ENCODE data around the gene AGPAT2. TPM values are rescaled to one million over a fixed set of nuclear protein-coding genes. Genes with fewer than 3 reads are reported as not detected.

AGPAT2 gene
- total RNA-seq, 1 donor from 2014 or later, result 36.4 TPM

GRCh38 chr9:136661641-136662325 lies 25.5 kb downstream of the AGPAT2 start:
- Mint-ChIP-seq H3K27me3 (ENCODE audit: unreplicated experiment) (peaks cover 2% of the 10 kb centered on the region), H3K27ac (ENCODE audit: unreplicated experiment) (no peak overlapping the region), H3K9me3 (ENCODE audit: unreplicated experiment) (no peaks in the 10 kb centered on the region), H3K36me3 (ENCODE audit: unreplicated experiment) (no peaks in the 10 kb centered on the region), H3K4me1 (ENCODE audit: unreplicated experiment) (peaks cover 4% of the 10 kb centered on the region), H3K4me3 (ENCODE audit: unreplicated experiment) (no peak overlapping the region)
- no peak for DNase-seq (ENCODE audit: extremely low spot score, unreplicated experiment)
- no peak for TF ChIP-seq CTCF (IDR thresholded peaks at IDR 0.05)

GRCh38 chr9:136660971-136661550 lies 26.2 kb downstream of the AGPAT2 start:
- H3K27ac Mint-ChIP-seq (ENCODE audit: unreplicated experiment), result no peak overlapping the region
- TF ChIP-seq CTCF (IDR thresholded peaks at IDR 0.05), result no peak
- H3K36me3 Mint-ChIP-seq (ENCODE audit: unreplicated experiment), result no peaks in the 10 kb centered on the region
- H3K4me1 Mint-ChIP-seq (ENCODE audit: unreplicated experiment), result peaks cover 2% of the 10 kb centered on the region
- peaks cover 2% of the 10 kb centered on the region for H3K27me3 Mint-ChIP-seq (ENCODE audit: unreplicated experiment)
- no peak overlapping the region for H3K4me3 Mint-ChIP-seq (ENCODE audit: unreplicated experiment)
- H3K9me3 Mint-ChIP-seq (ENCODE audit: unreplicated experiment), result no peaks in the 10 kb centered on the region
- no peak for DNase-seq (ENCODE audit: extremely low spot score, unreplicated experiment)

GRCh38 chr9:136659861-136660784 lies 27.1 kb downstream of the AGPAT2 start:
- no peaks in the 10 kb centered on the region for H3K36me3 Mint-ChIP-seq (ENCODE audit: unreplicated experiment)
- peaks cover 3% of the 10 kb centered on the region for H3K4me1 Mint-ChIP-seq (ENCODE audit: unreplicated experiment)
- TF ChIP-seq CTCF (IDR thresholded peaks at IDR 0.05), result no peak
- no peak for DNase-seq (ENCODE audit: extremely low spot score, unreplicated experiment)
- no peak overlapping the region for H3K4me3 Mint-ChIP-seq (ENCODE audit: unreplicated experiment)
- peaks cover 2% of the 10 kb centered on the region for H3K27me3 Mint-ChIP-seq (ENCODE audit: unreplicated experiment)
- no peaks in the 10 kb centered on the region for H3K9me3 Mint-ChIP-seq (ENCODE audit: unreplicated experiment)
- no peak overlapping the region for H3K27ac Mint-ChIP-seq (ENCODE audit: unreplicated experiment)

- no peaks in the 10 kb centered on the region for H3K9me3 Mint-ChIP-seq (ENCODE audit: unreplicated experiment)
- TF ChIP-seq CTCF (IDR thresholded peaks at IDR 0.05), result no peak
These were observed 28.3 kb downstream of the AGPAT2 start for GRCh38 chr9:136658849-136659535.

More at GRCh38 chr9:136658849-136659535, 28.3 kb downstream of the AGPAT2 start:
- no peak overlapping the region for H3K4me3 Mint-ChIP-seq (ENCODE audit: unreplicated experiment)
- no peak for DNase-seq (ENCODE audit: extremely low spot score, unreplicated experiment)
- H3K27me3 Mint-ChIP-seq (ENCODE audit: unreplicated experiment), result peaks cover 2% of the 10 kb centered on the region
- H3K4me1 Mint-ChIP-seq (ENCODE audit: unreplicated experiment), result peaks cover 2% of the 10 kb centered on the region
- H3K27ac Mint-ChIP-seq (ENCODE audit: unreplicated experiment), result no peak overlapping the region
- no peaks in the 10 kb centered on the region for H3K36me3 Mint-ChIP-seq (ENCODE audit: unreplicated experiment)

Measured in osteocyte (in vitro differentiated cells).